ENCODE measurements around the gene ACVRL1.

ACVRL1 gene

DNA sequence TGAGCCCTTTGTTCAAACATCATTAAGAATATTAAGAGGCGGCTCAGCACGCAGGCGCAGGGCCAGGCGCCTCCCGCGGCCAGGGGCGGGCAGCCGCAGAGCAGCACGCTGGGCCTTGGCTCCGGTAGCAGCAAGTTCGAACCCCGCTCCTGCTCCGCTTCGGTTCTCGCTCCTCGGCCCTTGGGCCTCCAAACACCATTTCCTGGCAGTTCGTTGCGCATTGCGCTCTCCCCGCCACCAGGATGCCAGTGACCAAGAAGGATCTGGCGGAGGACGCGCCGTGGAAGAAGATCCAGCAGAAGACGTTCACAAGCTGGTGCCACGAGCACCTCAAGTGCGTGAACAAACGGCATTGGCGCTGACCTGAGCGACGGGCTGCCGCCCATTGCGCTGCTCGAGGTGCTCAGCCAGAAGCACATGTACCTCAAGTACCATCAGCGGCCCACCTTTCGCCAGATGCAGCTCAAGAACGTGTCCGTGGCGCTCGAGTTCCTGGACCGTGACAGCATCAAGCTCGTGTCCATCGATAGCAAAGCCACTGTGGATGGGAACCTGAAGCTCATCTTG lies 6.9 kb upstream of the ACVRL1 start:
- no peak for DNase-seq

DNA sequence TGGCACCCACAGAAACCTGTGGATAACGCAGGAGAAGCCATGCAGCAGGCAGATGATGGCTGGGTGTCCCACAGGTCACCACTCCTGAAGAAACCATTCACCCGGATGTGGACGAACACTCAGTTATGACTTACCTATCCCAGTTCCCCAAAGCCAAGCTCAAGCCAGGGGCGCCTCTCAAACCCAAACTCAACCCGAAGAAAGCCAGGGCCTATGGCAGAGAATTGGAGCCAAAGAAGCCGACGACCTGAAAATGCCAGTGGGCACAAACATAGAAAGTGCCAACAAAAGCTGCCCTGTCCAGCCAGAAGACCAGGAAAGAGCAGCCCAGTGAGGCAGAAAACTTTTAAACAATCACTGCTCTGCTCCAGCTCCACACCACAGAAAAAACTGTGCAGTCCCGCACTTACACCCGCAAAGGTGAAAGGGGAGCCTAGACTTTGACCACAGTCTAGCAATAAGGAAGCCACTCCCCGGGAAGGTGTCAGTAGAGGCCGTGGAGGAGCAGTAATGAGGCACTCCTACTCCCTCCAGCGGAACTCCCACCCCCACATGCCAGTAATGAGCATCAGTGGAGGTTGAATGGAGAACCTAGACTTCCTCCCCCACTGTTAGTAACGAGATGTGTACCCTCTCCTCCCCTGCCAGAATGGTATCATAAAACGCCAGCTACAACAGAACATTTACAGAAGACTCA lies 6.0 kb upstream of the ACVRL1 start:
- DNase-seq: no peak

- no peak for DNase-seq
Observed at GRCh38 chr12:51901881-51902280, 5.4 kb upstream of the ACVRL1 start.

GRCh38 chr12:51904951-51905470 lies 2.3 kb upstream of the ACVRL1 start:
- no peak for DNase-seq

DNA sequence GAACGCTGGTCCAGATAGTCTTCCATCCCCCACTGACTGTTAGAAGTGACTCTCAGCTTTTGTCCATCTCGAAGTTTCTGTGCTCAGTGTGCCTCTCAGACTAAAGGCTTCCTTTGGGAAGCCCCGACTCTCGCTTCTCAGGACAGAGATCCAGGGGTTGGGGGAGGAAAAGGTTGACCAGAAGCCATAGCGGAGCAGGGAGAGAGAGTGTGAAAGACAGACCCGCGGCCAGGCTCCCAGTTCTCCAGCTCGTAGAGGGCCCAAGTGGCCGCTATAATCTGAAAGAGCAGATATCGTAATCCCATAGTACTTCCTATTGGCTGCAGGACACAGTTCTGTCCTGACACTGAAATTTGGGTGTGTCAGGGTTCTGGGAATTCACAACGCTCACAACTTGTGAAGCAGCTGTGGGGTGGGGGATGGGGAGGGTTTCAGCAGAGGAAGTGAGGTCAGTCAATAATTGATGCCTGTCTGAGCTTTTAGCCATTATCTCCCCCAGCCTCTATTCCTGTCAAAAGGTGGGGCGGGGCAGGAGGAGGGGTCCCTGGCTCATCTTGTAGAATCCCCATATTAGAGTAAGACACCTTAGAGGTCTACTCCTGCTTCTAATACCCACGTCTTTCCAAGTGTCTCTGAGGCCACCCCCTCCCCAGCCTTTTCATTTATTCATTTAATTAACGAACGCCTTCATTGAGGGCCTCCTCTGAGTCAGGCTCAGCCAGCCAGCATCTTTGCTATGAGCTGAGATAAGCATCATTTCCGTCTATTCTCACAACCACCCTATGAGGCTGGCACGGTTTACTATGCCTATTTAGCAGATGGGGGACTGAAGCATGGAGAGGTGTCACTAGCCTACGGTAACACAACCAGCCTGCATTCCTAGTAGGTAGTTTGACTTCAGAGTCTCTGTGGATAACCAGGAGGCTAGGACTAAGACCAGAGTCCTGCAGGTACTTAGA lies 1.6 kb upstream of the ACVRL1 start:
- DNase-seq: peak in 1 of 2 donors; percentile 33

GRCh38 chr12:51906430-51907082 lies 748 bp upstream of the ACVRL1 start:
- no peak for DNase-seq

DNA sequence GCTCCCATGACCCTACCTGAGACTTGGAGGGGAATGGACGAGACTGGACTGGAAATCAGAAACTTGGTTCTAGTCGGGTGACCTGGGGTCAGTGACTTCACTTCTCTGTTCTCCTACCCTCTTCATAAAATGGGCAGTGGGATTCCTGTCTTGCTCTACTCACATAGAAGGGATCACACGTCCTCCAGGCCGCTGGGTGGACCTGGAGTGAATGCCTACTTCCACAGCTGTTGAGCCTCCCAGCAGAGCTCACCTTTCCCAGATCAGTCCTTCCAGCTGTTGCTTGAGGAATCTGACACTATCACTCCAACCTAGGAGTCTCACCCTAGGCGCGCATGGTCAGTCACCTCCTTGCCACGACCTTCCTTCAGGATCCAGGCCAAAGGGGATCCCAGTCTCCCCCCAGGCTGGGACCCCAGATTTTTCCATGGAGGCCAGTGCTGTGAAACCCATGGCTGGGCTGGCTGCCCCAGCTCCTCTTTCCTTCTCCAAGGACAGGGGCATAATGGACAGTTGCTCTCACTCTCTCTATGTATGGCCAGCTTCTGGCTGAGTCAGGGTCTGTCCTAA lies 637 bp downstream of the ACVRL1 start:
- DNase-seq: no peak

GRCh38 chr12:51908876-51909592 lies 1.7 kb downstream of the ACVRL1 start:
- no peak for DNase-seq

- no peak for DNase-seq
Observed at GRCh38 chr12:51910168-51910567, 2.9 kb downstream of the ACVRL1 start.

DNA sequence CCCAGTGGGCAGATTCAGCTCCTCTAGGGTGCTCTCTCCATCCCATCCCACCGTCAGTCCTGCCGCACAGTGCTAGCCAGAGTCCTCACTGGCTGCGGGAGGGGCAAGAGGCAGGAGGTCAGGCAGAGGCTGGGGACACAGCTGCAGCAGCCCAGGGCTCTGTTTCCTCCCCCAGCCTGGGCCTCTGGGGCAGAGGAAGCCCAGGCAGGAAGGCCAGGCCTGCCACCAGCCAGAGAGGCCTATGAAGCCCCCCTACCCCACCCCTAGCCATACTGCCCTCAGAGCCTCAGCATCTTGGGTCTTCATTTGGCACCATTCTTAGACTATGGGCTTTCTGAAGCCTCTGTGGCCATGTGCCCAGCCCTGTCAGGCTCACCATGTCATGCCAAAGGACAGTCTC lies 3.4 kb downstream of the ACVRL1 start:
- DNase-seq: no peak

GRCh38 chr12:51911307-51911706 lies 4.0 kb downstream of the ACVRL1 start:
- DNase-seq: no peak

GRCh38 chr12:51911788-51912711 lies 4.7 kb downstream of the ACVRL1 start:
- DNase-seq: no peak

DNA sequence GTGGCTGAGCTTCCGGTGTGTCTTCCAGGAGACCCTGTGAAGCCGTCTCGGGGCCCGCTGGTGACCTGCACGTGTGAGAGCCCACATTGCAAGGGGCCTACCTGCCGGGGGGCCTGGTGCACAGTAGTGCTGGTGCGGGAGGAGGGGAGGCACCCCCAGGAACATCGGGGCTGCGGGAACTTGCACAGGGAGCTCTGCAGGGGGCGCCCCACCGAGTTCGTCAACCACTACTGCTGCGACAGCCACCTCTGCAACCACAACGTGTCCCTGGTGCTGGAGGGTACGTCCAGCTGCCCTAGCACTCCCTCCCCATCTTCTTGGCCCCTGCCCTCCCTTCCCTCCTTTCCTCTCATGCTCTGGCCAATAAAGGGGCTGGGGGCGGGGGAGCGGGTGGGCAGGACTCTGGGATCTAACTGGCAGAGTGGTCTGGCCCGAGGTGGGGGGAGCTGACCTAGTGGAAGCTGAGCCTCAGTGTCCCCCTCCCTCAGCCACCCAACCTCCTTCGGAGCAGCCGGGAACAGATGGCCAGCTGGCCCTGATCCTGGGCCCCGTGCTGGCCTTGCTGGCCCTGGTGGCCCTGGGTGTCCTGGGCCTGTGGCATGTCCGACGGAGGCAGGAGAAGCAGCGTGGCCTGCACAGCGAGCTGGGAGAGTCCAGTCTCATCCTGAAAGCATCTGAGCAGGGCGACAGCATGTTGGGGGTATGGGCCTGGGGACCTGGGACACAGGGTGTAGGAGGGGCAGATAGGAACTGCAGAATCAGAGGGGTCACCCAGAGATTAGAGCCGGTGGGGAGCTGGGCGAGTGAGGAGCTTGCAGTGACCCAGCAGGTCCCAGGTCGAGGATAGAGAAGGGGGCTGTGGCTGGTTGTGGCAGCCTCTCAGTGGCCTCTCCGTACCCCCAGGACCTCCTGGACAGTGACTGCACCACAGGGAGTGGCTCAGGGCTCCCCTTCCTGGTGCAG lies 6.0 kb downstream of the ACVRL1 start:
- no peak for DNase-seq

GRCh38 chr12:51914034-51914923 lies 7.0 kb downstream of the ACVRL1 start:
- no peak for DNase-seq

DNA sequence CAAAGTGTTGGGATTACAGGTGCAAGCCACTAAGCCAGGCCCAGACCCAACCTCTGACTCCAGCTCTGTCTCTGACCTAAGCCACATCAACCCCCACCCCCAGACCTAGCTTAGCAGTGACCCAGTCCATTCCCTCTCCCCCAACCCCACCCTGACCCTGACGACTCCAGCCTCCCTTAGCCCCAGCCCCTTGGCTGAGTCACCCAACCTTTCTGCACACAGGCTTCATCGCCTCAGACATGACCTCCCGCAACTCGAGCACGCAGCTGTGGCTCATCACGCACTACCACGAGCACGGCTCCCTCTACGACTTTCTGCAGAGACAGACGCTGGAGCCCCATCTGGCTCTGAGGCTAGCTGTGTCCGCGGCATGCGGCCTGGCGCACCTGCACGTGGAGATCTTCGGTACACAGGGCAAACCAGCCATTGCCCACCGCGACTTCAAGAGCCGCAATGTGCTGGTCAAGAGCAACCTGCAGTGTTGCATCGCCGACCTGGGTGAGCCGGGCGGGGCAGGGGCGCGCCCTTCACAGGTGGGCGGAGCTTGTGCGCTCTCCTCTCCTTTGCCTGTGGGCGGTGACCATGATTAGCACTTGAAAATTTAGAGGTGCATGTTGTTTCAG lies 7.8 kb downstream of the ACVRL1 start:
- no peak for DNase-seq

DNA sequence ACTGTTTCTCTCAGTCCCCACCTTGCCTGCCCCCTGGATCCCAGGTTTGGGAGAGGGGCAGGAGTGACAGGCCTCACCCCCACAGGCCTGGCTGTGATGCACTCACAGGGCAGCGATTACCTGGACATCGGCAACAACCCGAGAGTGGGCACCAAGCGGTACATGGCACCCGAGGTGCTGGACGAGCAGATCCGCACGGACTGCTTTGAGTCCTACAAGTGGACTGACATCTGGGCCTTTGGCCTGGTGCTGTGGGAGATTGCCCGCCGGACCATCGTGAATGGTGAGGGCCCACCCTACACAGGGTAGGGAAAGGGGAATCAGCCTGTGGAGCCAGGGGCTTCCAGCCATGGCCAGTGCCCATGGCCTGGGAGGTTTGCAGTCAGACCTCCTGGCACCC lies 8.6 kb downstream of the ACVRL1 start:
- no peak for DNase-seq

- no peak for DNase-seq
Observed at GRCh38 chr12:51917041-51917590, 9.8 kb downstream of the ACVRL1 start.
